Measurements from ENCODE around the gene SLC13A1. TPM values are rescaled to one million over a fixed set of nuclear protein-coding genes. Genes with fewer than 3 reads are reported as not detected.
"Not testable (repeated sequence)": the region's sequence is repeated elsewhere in the genome, so short reads cannot be mapped to it uniquely, and the experiment has no call there.

SLC13A1 gene
- total RNA-seq, 4 donors from 2014 or later = not detected

GRCh38 chr7:123099712-123100111, 100.1 kb downstream of the SLC13A1 start:
- WGBS, 2 donors = 55 to 63% methylated on average over 2 of the region's 2 CpGs
- intact Hi-C loops (cut with DNase I; ENCODE audit: low total_unique reads) = no loop called here
- TF ChIP-seq CTCF (IDR thresholded peaks at IDR 0.05) = no peak
- TF ChIP-seq POLR2A (IDR thresholded peaks at IDR 0.05) = no peak
- no peak for DNase-seq (ENCODE audit: low spot score in 2 of 2)
- H3K4me3 ChIP-seq (ENCODE audit: low read depth, poor library complexity, severe bottlenecking) = no peak overlapping the region

GRCh38 chr7:123096976-123097375, 102.8 kb downstream of the SLC13A1 start:
- H3K4me3 ChIP-seq (ENCODE audit: low read depth, poor library complexity, severe bottlenecking) = no peak overlapping the region
- no peak for TF ChIP-seq CTCF (IDR thresholded peaks at IDR 0.05)
- no peak for TF ChIP-seq POLR2A (IDR thresholded peaks at IDR 0.05)
- 86 to 91% methylated on average over 1 of the region's 1 CpG for WGBS, 2 donors
- intact Hi-C loops (cut with DNase I; ENCODE audit: low total_unique reads) = no loop called here
- no peak for DNase-seq (ENCODE audit: low spot score in 2 of 2)

GRCh38 chr7:123096434-123096833, 103.3 kb downstream of the SLC13A1 start:
- 61 to 62% methylated on average over 1 of the region's 1 CpG for WGBS, 2 donors
- TF ChIP-seq CTCF (IDR thresholded peaks at IDR 0.05) (no peak), POLR2A (IDR thresholded peaks at IDR 0.05) (no peak)
- no peak overlapping the region for H3K4me3 ChIP-seq (ENCODE audit: low read depth, poor library complexity, severe bottlenecking)
- intact Hi-C loops (cut with DNase I; ENCODE audit: low total_unique reads) = no loop called here
- no peak for DNase-seq (ENCODE audit: low spot score in 2 of 2)

- no peak for DNase-seq (ENCODE audit: low spot score in 2 of 2)
- no peak overlapping the region for H3K4me3 ChIP-seq (ENCODE audit: low read depth, poor library complexity, severe bottlenecking)
- no peak for TF ChIP-seq CTCF (IDR thresholded peaks at IDR 0.05)
- no peak for TF ChIP-seq POLR2A (IDR thresholded peaks at IDR 0.05)
- 82 to 84% methylated on average over 2 of the region's 2 CpGs for WGBS, 2 donors
- intact Hi-C loops (cut with DNase I; ENCODE audit: low total_unique reads) = no loop called here
Observed at GRCh38 chr7:123090456-123090855, 109.3 kb downstream of the SLC13A1 start.

- H3K4me3 ChIP-seq (ENCODE audit: low read depth, poor library complexity, severe bottlenecking); DNase-seq (ENCODE audit: low spot score in 2 of 2); intact Hi-C loops (cut with DNase I; ENCODE audit: low total_unique reads): not testable (repeated sequence)
- WGBS, 2 donors = 90 to 96% methylated on average over 1 of the region's 1 CpG
Observed at GRCh38 chr7:123086910-123087309, 112.9 kb downstream of the SLC13A1 start.

GRCh38 chr7:123084861-123085260, 114.9 kb downstream of the SLC13A1 start:
- DNase-seq (ENCODE audit: low spot score in 2 of 2); intact Hi-C loops (cut with DNase I; ENCODE audit: low total_unique reads); H3K4me3 ChIP-seq (ENCODE audit: low read depth, poor library complexity, severe bottlenecking): not testable (repeated sequence)
- 86 to 91% methylated on average over 9 of the region's 9 CpGs for WGBS, 2 donors

GRCh38 chr7:123079021-123079420, 120.7 kb downstream of the SLC13A1 start:
- 90 to 91% methylated on average over 1 of the region's 1 CpG for WGBS, 2 donors
- intact Hi-C loops (cut with DNase I; ENCODE audit: low total_unique reads) = no loop called here

More at GRCh38 chr7:123079021-123079420, 120.7 kb downstream of the SLC13A1 start:
- no peak overlapping the region for H3K4me3 ChIP-seq (ENCODE audit: low read depth, poor library complexity, severe bottlenecking)
- no peak for TF ChIP-seq CTCF (IDR thresholded peaks at IDR 0.05)
- no peak for TF ChIP-seq POLR2A (IDR thresholded peaks at IDR 0.05)
- DNase-seq (ENCODE audit: low spot score in 2 of 2) = no peak

Data from lower leg skin (tissue), 4 donors.